HEK293T (cell line): ENCODE data around the gene SYNE2.

Experiments used
- CTCF ChIA-PET: fragments of 350-600 bp; formaldehyde crosslinking; extraction: SDS; loops from one replicate; lab custom pipeline; 2021; ENCODE audit warnings: antibody characterized with exemption, inconsistent platforms; lab: Yijun Ruan, JAX
- POLR2A ChIA-PET: fragments of 350-600 bp; formaldehyde crosslinking; extraction: SDS; loops from one replicate; lab custom pipeline; 2020; ENCODE audit warnings: antibody characterized with exemption, inconsistent platforms; lab: Yijun Ruan, JAX
- DNase-seq: peaks from one replicate; pipeline ENCODE4 v3.0.0; 2012; ENCODE audit warnings: mixed read lengths; ENCODE audit errors: extremely low spot score
- ARNT ChIP-seq: fragments of 450-650 bp; IDR thresholded peaks from 2 replicates; pipeline ENCODE4 v1.6.1; 2017; ENCODE audit warnings: mild to moderate bottlenecking
- BHLHE40 ChIP-seq: fragments of 450-650 bp; IDR thresholded peaks from 2 replicates; pipeline ENCODE4 v1.6.1; 2016; ENCODE audit warnings: mild to moderate bottlenecking, moderate library complexity, borderline replicate concordance
- CTBP1 ChIP-seq: fragments of 450-650 bp; IDR thresholded peaks from 2 replicates; pipeline ENCODE4 v1.6.1; 2016; ENCODE audit warnings: borderline replicate concordance
- ELF4 ChIP-seq: fragments of 450-650 bp; IDR thresholded peaks from 2 replicates; pipeline ENCODE4 v1.6.1; 2017; ENCODE audit warnings: antibody characterized with exemption
- FOXA1 ChIP-seq: fragments of 450-650 bp; IDR thresholded peaks from 2 replicates; pipeline ENCODE4 v1.6.1; 2016; ENCODE audit warnings: mild to moderate bottlenecking
- FOXK2 ChIP-seq: fragments of 450-650 bp; IDR thresholded peaks from 2 replicates; pipeline ENCODE4 v1.6.1; 2016; ENCODE audit warnings: mild to moderate bottlenecking
- FOXM1 ChIP-seq: fragments of 450-650 bp; IDR thresholded peaks from 2 replicates; pipeline ENCODE4 v1.6.1; 2017; ENCODE audit warnings: mild to moderate bottlenecking, borderline replicate concordance
- HDGF ChIP-seq: fragments of 450-650 bp; IDR thresholded peaks from 2 replicates; pipeline ENCODE4 v1.6.1; 2017; ENCODE audit warnings: antibody characterized with exemption, borderline replicate concordance
- L3MBTL2 ChIP-seq: fragments of 450-650 bp; conservative IDR thresholded peaks from 2 replicates; pipeline ENCODE4 v1.6.1; 2016; ENCODE audit warnings: mild to moderate bottlenecking
- LEF1 ChIP-seq: fragments of 450-650 bp; IDR thresholded peaks from 2 replicates; pipeline ENCODE4 v1.6.1; 2017; ENCODE audit warnings: mild to moderate bottlenecking, borderline replicate concordance
- NFRKB ChIP-seq: fragments of 450-650 bp; IDR thresholded peaks from 2 replicates; pipeline ENCODE4 v1.6.1; 2016; ENCODE audit warnings: mild to moderate bottlenecking, moderate library complexity
- PKNOX1 ChIP-seq: fragments of 450-650 bp; IDR thresholded peaks from 2 replicates; pipeline ENCODE4 v1.6.1; 2016
- SP1 ChIP-seq: fragments of 450-650 bp; IDR thresholded peaks from 2 replicates; pipeline ENCODE4 v1.6.1; 2017
- SUZ12 ChIP-seq: fragments of 450-650 bp; IDR thresholded peaks from 2 replicates; pipeline ENCODE4 v1.6.1; 2016; ENCODE audit warnings: mild to moderate bottlenecking
- TARDBP ChIP-seq: fragments of 450-650 bp; IDR thresholded peaks from 2 replicates; pipeline ENCODE4 v1.6.1; 2016
- ZNF384 ChIP-seq: fragments of 450-650 bp; IDR thresholded peaks from 2 replicates; pipeline ENCODE4 v1.6.1; 2016

The SYNE2 gene

GRCh38 chr14:63960926-63961567 lies 108.2 kb downstream of the SYNE2 start:
- no peak for DNase-seq
- CTCF ChIA-PET, result interaction anchor here (0.7 kb wide), 1 partner anchor 369 kb away, joined by 3 read pairs; no protein-coding TSS in a partner anchor
- TF ChIP-seq SP1 (no peak), FOXM1 (no peak), BHLHE40 (no peak), ZNF384 (no peak), SUZ12 (no peak), ARNT (no peak), CTBP1 (no peak), FOXK2 (no peak), L3MBTL2 (no peak)
- POLR2A ChIA-PET, result no interaction called here

- POLR2A ChIA-PET, result no interaction called here
- CTCF ChIA-PET, result no interaction called here
- no peak for DNase-seq
- TF ChIP-seq NFRKB (no peak), L3MBTL2 (no peak), FOXA1 (no peak), FOXK2 (no peak), ELF4 (no peak), SUZ12 (no peak), SP1 (no peak), CTBP1 (no peak), HDGF (no peak), ZNF384 (no peak), ARNT (no peak), PKNOX1 (no peak), LEF1 (no peak)
These were observed 110.1 kb downstream of the SYNE2 start for GRCh38 chr14:63962906-63963305.

- ChIA-PET POLR2A (no interaction called here), CTCF (no interaction called here)
- no peak for DNase-seq
- TF ChIP-seq ZNF384 (no peak), NFRKB (no peak), PKNOX1 (no peak), FOXK2 (no peak), SUZ12 (no peak), BHLHE40 (no peak), CTBP1 (no peak), ELF4 (no peak), HDGF (no peak), FOXA1 (no peak)
These were observed 110.6 kb downstream of the SYNE2 start for GRCh38 chr14:63963439-63963838.

GRCh38 chr14:63964113-63964512 lies 111.3 kb downstream of the SYNE2 start:
- no peak for DNase-seq
- TF ChIP-seq CTBP1 (no peak), L3MBTL2 (no peak), FOXM1 (no peak), BHLHE40 (no peak), FOXA1 (no peak), PKNOX1 (no peak), FOXK2 (no peak), SP1 (no peak), LEF1 (no peak), ELF4 (no peak), ZNF384 (no peak), ARNT (no peak), HDGF (no peak), TARDBP (no peak), NFRKB (no peak), SUZ12 (no peak)
- ChIA-PET POLR2A (no interaction called here), CTCF (no interaction called here)

- ChIA-PET POLR2A (no interaction called here), CTCF (interaction anchor here (0.6 kb wide), 1 partner anchor 539 kb away, joined by 4 read pairs; no protein-coding TSS in a partner anchor)
- DNase-seq, result no peak
- no peak for TF ChIP-seq L3MBTL2
- no peak for TF ChIP-seq LEF1
- TF ChIP-seq TARDBP, result no peak
- no peak for TF ChIP-seq ZNF384
- no peak for TF ChIP-seq FOXK2
- TF ChIP-seq CTBP1, result no peak
- no peak for TF ChIP-seq BHLHE40
- TF ChIP-seq FOXM1, result no peak
- no peak for TF ChIP-seq SUZ12
- TF ChIP-seq HDGF, result no peak
- TF ChIP-seq ELF4, result no peak
- TF ChIP-seq FOXA1, result no peak
- no peak for TF ChIP-seq NFRKB
- no peak for TF ChIP-seq SP1
- no peak for TF ChIP-seq PKNOX1
- TF ChIP-seq ARNT, result no peak
These were observed 113.6 kb downstream of the SYNE2 start for GRCh38 chr14:63966407-63966806.

- POLR2A ChIA-PET, result no interaction called here
- CTCF ChIA-PET, result no interaction called here
- no peak for DNase-seq
- TF ChIP-seq TARDBP, result no peak
- TF ChIP-seq LEF1, result no peak
- no peak for TF ChIP-seq BHLHE40
- TF ChIP-seq FOXA1, result no peak
- TF ChIP-seq FOXM1, result no peak
- TF ChIP-seq SUZ12, result no peak
- no peak for TF ChIP-seq ARNT
- no peak for TF ChIP-seq FOXK2
These were observed 119.6 kb downstream of the SYNE2 start for GRCh38 chr14:63972323-63972932.
